H1 (cell line): ENCODE measurements around the gene VEZT. TPM values are rescaled to one million over a fixed set of nuclear protein-coding genes. Genes with fewer than 3 reads are reported as not detected.

ENCODE experiments used
- BCL11A ChIP-seq, 2 experiments: IDR thresholded peaks; one replicate each; pipeline ENCODE4 v1.6.1; 2011; ENCODE audit warnings: low read depth in 2 of 2, low read length in 2 of 2, mild to moderate bottlenecking in 2 of 2
- CBX5 ChIP-seq: fragments of 300-800, 300-1000 bp; sonication (generic); IDR thresholded peaks from 2 replicates; pipeline ENCODE4 v1.7.1; 2016; ENCODE audit warnings: antibody characterized with exemption, low read length, low read depth
- CHD1 ChIP-seq: IDR thresholded peaks from 2 replicates; pipeline ENCODE4 v1.6.1; 2012; ENCODE audit warnings: low read depth, low read length, improper control_type of control experiment
- EP300 ChIP-seq, 2 experiments: IDR thresholded peaks; 1 replicate in 1 of 2; 2 replicates in 1 of 2; pipeline ENCODE4 v1.6.1; 2011 to 2012; ENCODE audit warnings: low read depth in 2 of 2, low read length in 2 of 2, mild to moderate bottlenecking in 2 of 2, borderline replicate concordance in 1 of 2, inconsistent platforms in 1 of 2, moderate library complexity in 1 of 2
- EZH2 ChIP-seq: fragments of 200-600 bp; sonication (generic); IDR thresholded peaks from 2 replicates; pipeline ENCODE4 v1.7.1; 2012; ENCODE audit warnings: low read depth, mild to moderate bottlenecking, moderate library complexity, low read length, inconsistent platforms; ENCODE audit not compliant: severe bottlenecking
- HDAC6 ChIP-seq: IDR thresholded peaks from one replicate; pipeline ENCODE4 v1.7.1; 2012; ENCODE audit warnings: low read depth, mild to moderate bottlenecking, inconsistent platforms, low read length, moderate library complexity
- KDM1A ChIP-seq: fragments of 200-600, 300-600 bp; sonication (generic); IDR thresholded peaks from 2 replicates; pipeline ENCODE4 v1.7.1; 2016; ENCODE audit warnings: mild to moderate bottlenecking, low read length, borderline replicate concordance
- MAFK ChIP-seq: IDR thresholded peaks from 2 replicates; pipeline ENCODE4 v1.6.1; 2012; ENCODE audit warnings: low read depth, mild to moderate bottlenecking, improper control_type of control experiment, low read length
- NANOG ChIP-seq: IDR thresholded peaks from 2 replicates; pipeline ENCODE4 v1.6.1; 2011; ENCODE audit warnings: low read length, low read depth, mild to moderate bottlenecking, inconsistent platforms; ENCODE audit not compliant: insufficient read depth, poor library complexity, severe bottlenecking
- NRF1 ChIP-seq: IDR thresholded peaks from 2 replicates; pipeline ENCODE4 v1.6.1; 2011; ENCODE audit warnings: mild to moderate bottlenecking, low read depth, low read length, improper control_type of control experiment
- PHF8 ChIP-seq: fragments of 200-600 bp; sonication (generic); conservative IDR thresholded peaks from 2 replicates; pipeline ENCODE4 v1.7.1; 2012; ENCODE audit warnings: low read depth, mild to moderate bottlenecking, inconsistent platforms, low read length, moderate library complexity
- POU5F1 ChIP-seq: IDR thresholded peaks from 2 replicates; pipeline ENCODE4 v1.6.1; 2011; ENCODE audit warnings: low read depth, mild to moderate bottlenecking, low read length, moderate library complexity
- RBBP5 ChIP-seq: IDR thresholded peaks from 2 replicates; pipeline ENCODE4 v1.7.1; 2012; ENCODE audit warnings: low read depth, mild to moderate bottlenecking, inconsistent platforms, low read length, moderate library complexity, borderline replicate concordance
- RFX5 ChIP-seq: IDR thresholded peaks from 2 replicates; pipeline ENCODE4 v1.6.1; 2011; ENCODE audit warnings: low read depth, low read length, improper control_type of control experiment, borderline replicate concordance
- SAP30 ChIP-seq: fragments of 300-600 bp; sonication (generic); IDR thresholded peaks from 2 replicates; pipeline ENCODE4 v1.7.1; 2012; ENCODE audit warnings: low read length, moderate library complexity, mild to moderate bottlenecking, inconsistent platforms; ENCODE audit not compliant: insufficient read depth, insufficient replicate concordance
- SIX5 ChIP-seq: IDR thresholded peaks from 2 replicates; pipeline ENCODE4 v1.6.1; 2011; ENCODE audit warnings: mild to moderate bottlenecking, low read depth, low read length
- SP1 ChIP-seq: IDR thresholded peaks from 2 replicates; pipeline ENCODE4 v1.6.1; 2011; ENCODE audit warnings: low read depth, low read length
- SP2 ChIP-seq: IDR thresholded peaks from 2 replicates; pipeline ENCODE4 v1.6.1; 2012; ENCODE audit warnings: mild to moderate bottlenecking, low read length, inconsistent platforms
- SUZ12 ChIP-seq: fragments of 200-600 bp; sonication (generic); IDR thresholded peaks from 2 replicates; pipeline ENCODE4 v1.6.1; 2012; ENCODE audit warnings: mild to moderate bottlenecking, inconsistent platforms, low read length, moderate library complexity, mixed read lengths
- TAF7 ChIP-seq: optimal IDR thresholded peaks from 2 replicates; pipeline ENCODE3; 2011; ENCODE audit warnings: low read depth, mild to moderate bottlenecking, inconsistent platforms, low read length, moderate library complexity, borderline replicate concordance
- TBP ChIP-seq: IDR thresholded peaks from 2 replicates; pipeline ENCODE4 v1.6.1; 2011; ENCODE audit warnings: low read depth, low read length, improper control_type of control experiment
- TCF12 ChIP-seq: IDR thresholded peaks from 2 replicates; pipeline ENCODE4 v1.6.1; 2011; ENCODE audit warnings: low read depth, mild to moderate bottlenecking, low read length
- USF2 ChIP-seq: IDR thresholded peaks from 2 replicates; pipeline ENCODE4 v1.6.1; 2011; ENCODE audit warnings: low read length, improper control_type of control experiment
- polyA plus RNA-seq, 7 experiments: library from polyadenylated mRNA; depleted of rRNA in 3 of 7; stranded (reverse) in 5 of 7; unstranded in 2 of 7; fragments of >200 nt in 5 of 7; fragments of 200-250 nt in 2 of 7; gene quantifications; 1 replicate in 5 of 7; 2 replicates in 1 of 7; 4 replicates in 1 of 7; pipeline versions ENCODE4 v1.2.1 to v1.2.3, GENCODE V29; 2011 to 2013; ENCODE audit warnings: missing spikeins in 2 of 7, mixed read lengths in 2 of 7
- total RNA-seq: library from RNA; stranded (reverse); fragmentation: NEBNext Ultra II Directional; extraction: Animal tissue kit (Norgen Biotek cat#: 25700); gene quantifications from 2 replicates; pipeline ENCODE4 v1.2.1, GENCODE V29; 2021

Gene VEZT
- total and polyA plus RNA-seq, 2 of the 8 experiments (the other 6 are each of a cell fraction or from before 2014, with no cell fraction given), result 44.0 to 56.1 TPM

GRCh38 chr12:95217377-95218149, at the start of gene VEZT, which contains the start of gene FGD6 (continued):
- TF ChIP-seq POU5F1 (no peak), SAP30 (peak; percentile 89), PHF8 (peak; percentile 85), SP1 (peak; percentile 97), BCL11A (IDR thresholded peaks at IDR 0.05; ENCODE audit: low read depth in 2 of 2, low read length in 2 of 2) (no peak), TAF7 (peak; percentile 8), USF2 (peak; percentile 31), NRF1 (no peak), SIX5 (peak; percentile 86), TBP (peak; percentile 88), SP2 (peak; percentile 61), SUZ12 (no peak), RFX5 (no peak), HDAC6 (no peak), EP300 (IDR thresholded peaks at IDR 0.05; ENCODE audit: borderline replicate concordance in 1 of 2, low read depth in 2 of 2, low read length in 2 of 2) (peak in 1 of 2 experiments; percentile 64; a peak in 1 of 3 replicates), CBX5 (no peak), TCF12 (0 out of 2 replicates have a peak, but pooled peaks have one; percentile 44), KDM1A (no peak), RBBP5 (no peak), EZH2 (no peak), NANOG (no peak), CHD1 (no peak), MAFK (no peak)
